HG02884 (cell line): ENCODE measurements around the gene ATG2B.

Experiments
- ATAC-seq: cut with Tn5 transposase; IDR thresholded peaks from one replicate; pipeline ENCODE4 v1.9.1; 2021; ENCODE audit warnings: mild to moderate bottlenecking, moderate library complexity; ENCODE audit not compliant: unreplicated experiment

ATG2B gene, protein sequence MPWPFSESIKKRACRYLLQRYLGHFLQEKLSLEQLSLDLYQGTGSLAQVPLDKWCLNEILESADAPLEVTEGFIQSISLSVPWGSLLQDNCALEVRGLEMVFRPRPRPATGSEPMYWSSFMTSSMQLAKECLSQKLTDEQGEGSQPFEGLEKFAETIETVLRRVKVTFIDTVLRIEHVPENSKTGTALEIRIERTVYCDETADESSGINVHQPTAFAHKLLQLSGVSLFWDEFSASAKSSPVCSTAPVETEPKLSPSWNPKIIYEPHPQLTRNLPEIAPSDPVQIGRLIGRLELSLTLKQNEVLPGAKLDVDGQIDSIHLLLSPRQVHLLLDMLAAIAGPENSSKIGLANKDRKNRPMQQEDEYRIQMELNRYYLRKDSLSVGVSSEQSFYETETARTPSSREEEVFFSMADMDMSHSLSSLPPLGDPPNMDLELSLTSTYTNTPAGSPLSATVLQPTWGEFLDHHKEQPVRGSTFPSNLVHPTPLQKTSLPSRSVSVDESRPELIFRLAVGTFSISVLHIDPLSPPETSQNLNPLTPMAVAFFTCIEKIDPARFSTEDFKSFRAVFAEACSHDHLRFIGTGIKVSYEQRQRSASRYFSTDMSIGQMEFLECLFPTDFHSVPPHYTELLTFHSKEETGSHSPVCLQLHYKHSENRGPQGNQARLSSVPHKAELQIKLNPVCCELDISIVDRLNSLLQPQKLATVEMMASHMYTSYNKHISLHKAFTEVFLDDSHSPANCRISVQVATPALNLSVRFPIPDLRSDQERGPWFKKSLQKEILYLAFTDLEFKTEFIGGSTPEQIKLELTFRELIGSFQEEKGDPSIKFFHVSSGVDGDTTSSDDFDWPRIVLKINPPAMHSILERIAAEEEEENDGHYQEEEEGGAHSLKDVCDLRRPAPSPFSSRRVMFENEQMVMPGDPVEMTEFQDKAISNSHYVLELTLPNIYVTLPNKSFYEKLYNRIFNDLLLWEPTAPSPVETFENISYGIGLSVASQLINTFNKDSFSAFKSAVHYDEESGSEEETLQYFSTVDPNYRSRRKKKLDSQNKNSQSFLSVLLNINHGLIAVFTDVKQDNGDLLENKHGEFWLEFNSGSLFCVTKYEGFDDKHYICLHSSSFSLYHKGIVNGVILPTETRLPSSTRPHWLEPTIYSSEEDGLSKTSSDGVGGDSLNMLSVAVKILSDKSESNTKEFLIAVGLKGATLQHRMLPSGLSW (N-terminal part only)

GRCh38 chr14:96362965-96363750 is at the start of gene ATG2B, which contains the start of gene GSKIP:
Gene ATG2B (minus strand): TSS chr14:96363341. CDS start chr14:96362976, 365 bp downstream.
Gene GSKIP (plus strand): TSS chr14:96363526. CDS start chr14:96382248, 18,722 bp downstream.
- ATAC-seq, result peak; percentile 61

DNA sequence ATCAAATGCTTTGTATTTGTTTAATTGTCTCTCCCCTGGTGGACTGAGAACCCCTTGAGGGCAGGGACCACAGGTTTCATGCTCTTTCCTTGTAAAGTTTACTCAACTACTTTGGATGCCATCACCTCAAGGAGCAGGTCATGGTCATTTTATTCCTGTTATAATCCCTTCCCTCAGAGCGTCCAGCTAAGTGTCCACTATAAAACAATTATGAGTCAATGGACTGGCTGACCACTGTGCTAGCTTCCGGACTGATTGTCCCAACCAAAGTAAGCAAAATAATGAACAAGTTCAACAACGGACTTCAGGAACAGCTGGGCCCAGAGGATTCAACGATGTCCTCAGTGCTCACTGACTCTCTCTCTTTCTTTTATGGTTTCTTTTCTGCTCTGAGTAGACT is 47.0 kb upstream of the ATG2B start:
- ATAC-seq, result no peak

GRCh38 chr14:96409701-96410100 is 46.6 kb upstream of the ATG2B start:
- no peak for ATAC-seq

- ATAC-seq, result no peak
Observed at GRCh38 chr14:96408608-96409007, 45.5 kb upstream of the ATG2B start.

- ATAC-seq, result no peak
Observed at GRCh38 chr14:96407935-96408570, 44.9 kb upstream of the ATG2B start.

- ATAC-seq, result no peak
Observed at GRCh38 chr14:96405677-96406076, 42.5 kb upstream of the ATG2B start.

DNA sequence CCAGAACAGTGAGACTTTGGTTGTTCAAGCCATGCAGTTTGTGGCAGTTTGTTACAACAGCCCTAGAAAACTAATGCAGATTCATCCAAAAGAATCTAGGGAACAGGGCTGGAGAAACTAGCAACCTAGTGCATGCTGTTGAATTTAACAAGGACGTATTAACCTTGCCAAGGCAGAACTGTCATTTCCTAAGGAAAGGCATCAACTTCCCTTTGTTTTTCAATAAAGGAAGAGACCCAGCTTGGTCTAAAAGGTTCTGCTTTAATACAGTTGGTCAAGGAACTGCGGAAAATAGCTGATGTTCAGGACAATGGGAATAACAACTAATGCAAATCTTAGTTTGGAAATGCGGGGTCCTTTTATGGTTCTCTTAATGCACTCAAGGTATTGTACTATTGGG is 40.3 kb upstream of the ATG2B start:
- ATAC-seq, result no peak

DNA sequence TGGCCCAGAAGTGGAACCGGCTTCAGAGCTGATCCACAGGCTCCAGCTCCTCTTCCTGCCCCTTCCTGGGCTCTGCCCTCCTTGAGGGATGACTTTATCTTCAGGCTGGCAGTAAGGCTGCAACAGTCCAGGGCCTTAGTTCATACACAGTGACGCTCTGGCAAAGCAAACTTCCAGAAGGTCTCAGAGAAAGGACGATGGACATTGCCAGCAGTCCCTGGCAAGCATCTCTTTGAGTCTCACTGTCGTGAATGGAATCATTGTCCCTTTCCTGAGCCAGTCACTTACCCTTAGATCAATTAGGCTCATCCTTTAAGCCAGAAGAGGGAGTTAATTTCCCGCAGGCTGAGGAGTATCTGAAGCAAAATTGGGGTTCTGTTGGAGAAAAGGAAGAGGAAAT is 37.4 kb upstream of the ATG2B start:
- no peak for ATAC-seq

GRCh38 chr14:96399405-96399804 is 36.3 kb upstream of the ATG2B start:
- no peak for ATAC-seq

- no peak for ATAC-seq
Observed at GRCh38 chr14:96398921-96399320, 35.8 kb upstream of the ATG2B start.

DNA sequence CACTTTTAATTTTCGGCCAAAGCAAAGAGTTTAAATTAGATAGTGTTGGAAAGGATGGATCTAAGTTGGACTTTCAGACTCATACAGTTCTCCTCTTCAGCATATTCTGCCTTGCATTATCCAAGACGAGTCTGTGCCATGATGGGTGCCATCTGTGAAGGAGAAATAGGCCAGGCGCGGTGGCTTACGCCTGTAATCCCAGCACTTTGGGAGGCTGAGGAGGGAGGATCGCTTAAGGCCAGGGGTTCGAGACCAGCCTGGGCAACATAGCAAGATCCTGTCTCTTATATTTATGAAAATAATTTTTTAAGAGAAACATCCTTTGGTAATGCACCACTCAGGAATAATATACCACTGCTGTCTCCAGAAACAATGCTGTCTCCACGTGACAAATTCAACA is 35.3 kb upstream of the ATG2B start:
- no peak for ATAC-seq

- ATAC-seq, result no peak
Observed at GRCh38 chr14:96394047-96394815, 31.1 kb upstream of the ATG2B start.

GRCh38 chr14:96393071-96393691 is 30.0 kb upstream of the ATG2B start:
- ATAC-seq, result no peak

DNA sequence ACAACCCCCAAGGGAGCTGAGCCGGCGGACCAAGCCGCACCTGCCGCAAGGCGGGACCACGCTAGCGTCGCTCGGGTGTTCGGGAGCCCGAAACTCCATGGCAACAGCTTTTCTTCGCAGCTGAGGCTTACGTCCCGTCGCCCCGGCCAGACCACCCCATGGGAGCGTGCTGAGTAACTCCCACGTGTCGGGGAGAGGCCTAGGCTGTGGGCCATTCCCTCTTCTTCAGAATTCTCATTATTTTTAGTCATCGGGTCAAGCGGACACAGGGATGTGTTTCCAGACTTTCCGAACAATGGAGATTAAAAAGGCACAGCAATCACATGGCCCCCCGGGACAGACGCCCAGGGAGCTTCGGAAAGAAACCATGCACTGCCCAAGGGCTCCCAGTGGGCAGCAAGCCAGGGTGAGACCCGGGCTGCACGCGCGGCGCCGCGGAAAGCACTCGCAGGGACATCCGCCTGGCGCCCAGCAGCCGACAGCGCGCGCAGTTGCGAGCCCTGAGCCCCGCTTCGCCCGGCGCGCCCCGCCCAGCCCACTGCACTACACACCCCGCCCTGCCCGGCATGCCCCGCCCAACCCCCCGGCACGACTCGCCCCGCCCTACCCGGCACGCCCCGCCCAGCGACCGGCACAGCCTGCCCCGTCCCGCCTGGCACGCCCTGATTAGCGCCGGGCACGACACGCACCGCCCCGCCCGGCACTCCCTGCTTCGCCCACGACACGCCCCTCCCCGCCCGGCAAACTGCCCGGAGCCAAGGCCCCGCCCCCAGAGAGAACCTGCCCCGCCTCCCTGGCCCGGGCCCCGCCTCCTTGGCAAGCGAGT is 28.4 kb upstream of the ATG2B start:
- ATAC-seq, result peak; percentile 81

DNA sequence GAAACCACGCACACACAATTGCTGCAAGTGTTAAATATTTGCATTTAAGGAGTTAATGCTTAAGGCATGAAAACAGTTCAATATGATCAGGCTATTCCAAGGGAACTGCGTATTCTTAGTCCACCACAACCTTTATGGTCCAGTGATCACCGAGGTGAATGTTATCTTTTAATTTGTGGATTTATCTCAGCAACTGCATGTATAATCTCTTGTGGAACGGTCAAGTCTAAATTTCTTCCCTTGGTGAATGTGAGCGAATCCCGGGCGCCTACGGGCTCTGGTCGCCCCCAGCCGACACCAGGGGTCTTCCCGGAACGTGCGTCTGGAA is 27.8 kb upstream of the ATG2B start:
- no peak for ATAC-seq

DNA sequence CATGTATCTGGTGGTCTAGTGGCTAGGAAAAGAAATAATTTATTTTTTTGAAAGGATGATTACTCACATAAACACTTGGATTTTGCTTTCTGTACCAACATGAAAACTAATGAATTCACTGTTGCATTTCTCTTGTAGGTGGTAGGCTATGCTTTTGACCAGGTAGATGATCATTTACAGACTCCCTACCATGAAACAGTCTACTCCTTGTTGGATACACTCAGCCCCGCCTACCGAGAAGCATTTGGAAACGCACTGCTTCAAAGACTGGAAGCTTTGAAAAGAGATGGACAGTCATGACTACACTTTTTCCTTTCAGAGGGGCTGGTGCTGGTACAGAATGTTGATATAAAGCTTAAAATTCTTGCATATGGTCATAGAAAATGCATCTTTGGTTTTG is 22.2 kb upstream of the ATG2B start:
- no peak for ATAC-seq

GRCh38 chr14:96384740-96385139 is 21.6 kb upstream of the ATG2B start:
- no peak for ATAC-seq

DNA sequence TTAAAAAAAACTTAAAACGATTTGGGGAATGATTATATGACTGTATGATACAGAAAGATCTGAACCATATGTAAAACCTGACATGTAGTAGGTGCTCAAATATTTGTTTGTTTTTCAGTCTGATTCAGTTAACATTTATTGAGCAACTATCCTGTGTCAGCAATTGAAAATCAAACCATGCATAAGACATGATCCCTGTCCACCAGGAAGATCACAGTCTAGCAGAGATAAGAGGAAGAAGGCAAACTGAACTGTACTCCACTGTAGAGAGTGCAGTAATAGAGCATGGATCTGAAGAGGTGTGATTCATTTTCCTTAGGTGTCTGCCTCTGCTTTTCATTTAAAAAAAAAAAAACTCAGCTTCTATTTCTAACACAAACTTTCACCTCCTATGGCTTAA is 20.9 kb upstream of the ATG2B start:
- ATAC-seq, result no peak
